ENCODE measurements around the gene C1QL1. TPM values are rescaled to one million over a fixed set of nuclear protein-coding genes. Genes with fewer than 3 reads are reported as not detected.

C1QL1 gene
- 0.35 and 0.37 TPM in 2 replicates for polyA plus RNA-seq (2013)

GRCh38 chr17:44968225-44969143 is at the start of gene C1QL1:
TSS of gene C1QL1 (minus strand) at chr17:44968303. CDS start at chr17:44968048, 255 bp downstream.
- H3K4me2 ChIP-seq (ENCODE audit: low read length), result peak within 1 kb of the TSS; percentile 60
- no peak within 1 kb of the TSS for H2AK5ac ChIP-seq (ENCODE audit: low read length)
- no peak within 1 kb of the TSS for H3K9ac ChIP-seq (ENCODE audit: low read length)
- peaks cover 10% of the 10 kb centered on the region for H3K9me3 ChIP-seq (ENCODE audit: insufficient read depth, low read depth, low read length)
- peaks cover 10 to 18% of the 10 kb centered on the region in 2 experiments for H3K4me1 ChIP-seq (ENCODE audit: control insufficient read depth in 1 of 2, insufficient read depth in 2 of 2, low read length in 2 of 2)
- no peak within 1 kb of the TSS for H3K4ac ChIP-seq (ENCODE audit: low read depth, low read length)
- H3K4me3 ChIP-seq (ENCODE audit: low read depth, low read length), result peak within 1 kb of the TSS; percentile 6
- peak within 1 kb of the TSS; percentile 21 for H2BK120ac ChIP-seq (ENCODE audit: insufficient read depth, low read length, poor library complexity)
- H3K27ac ChIP-seq (ENCODE audit: low read depth, low read length), result no peak within 1 kb of the TSS
- no peak within 1 kb of the TSS for H2BK5ac ChIP-seq (ENCODE audit: low read depth, low read length, poor library complexity)
- WGBS (ENCODE audit: extremely low coverage, insufficient coverage, insufficient read length), result no CpG with 5 or more reads among the region's 81 CpGs
- H4K91ac ChIP-seq (ENCODE audit: low read depth, low read length), result no peak within 1 kb of the TSS
- H4K8ac ChIP-seq (ENCODE audit: low read depth, low read length), result peak within 1 kb of the TSS; percentile 64
- no peak within 1 kb of the TSS for H3K23ac ChIP-seq (ENCODE audit: low read length)
- H3K14ac ChIP-seq (ENCODE audit: low read length), result no peak within 1 kb of the TSS
- no peak within 1 kb of the TSS for H4K12ac ChIP-seq (ENCODE audit: low read depth, low read length)
- no peak within 1 kb of the TSS for H3K18ac ChIP-seq (ENCODE audit: low read length)
- H3K36me3 ChIP-seq (ENCODE audit: control insufficient read depth in 1 of 2, insufficient read depth in 2 of 2, low read length in 2 of 2), result no peaks in the 10 kb centered on the region
- peaks cover 69% of the 10 kb centered on the region for H3K27me3 ChIP-seq (ENCODE audit: insufficient read depth, low read length)
- no peaks in the 10 kb centered on the region for H3K79me2 ChIP-seq (ENCODE audit: control insufficient read depth, insufficient read depth, low read length, poor library complexity)
- no peaks in the 10 kb centered on the region for H3K79me1 ChIP-seq (ENCODE audit: low read length)
- peak within 1 kb of the TSS; percentile 20 for H2BK12ac ChIP-seq (ENCODE audit: low read length)
- H2AFZ ChIP-seq (ENCODE audit: insufficient read depth, low read length, poor library complexity), result peak within 1 kb of the TSS; percentile 76
- DNase-seq, result peak; percentile 90 to 91

DNA sequence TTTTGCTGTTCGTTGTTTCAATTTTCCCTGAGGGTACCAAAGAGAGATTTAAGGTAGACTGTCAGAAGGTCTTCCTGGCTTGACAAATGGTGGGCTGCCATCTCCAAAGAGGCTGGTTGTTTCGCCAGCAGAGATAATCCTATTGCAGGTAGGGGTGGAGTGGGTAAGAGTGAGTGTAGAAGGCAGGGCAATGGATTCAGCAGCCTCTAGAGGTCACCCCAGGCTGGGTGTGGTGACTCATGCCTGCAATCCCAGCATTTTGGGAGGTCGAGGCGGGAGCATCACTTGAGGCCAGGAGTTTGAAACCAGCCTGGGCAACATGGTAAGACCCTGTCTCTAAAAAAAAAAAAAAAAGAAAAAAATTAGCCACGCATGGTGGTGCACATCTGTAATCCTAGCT is 48.7 kb upstream of the C1QL1 start:
- H2AFZ ChIP-seq (ENCODE audit: insufficient read depth, low read length, poor library complexity), result no peak overlapping the region
- H3K4me2 ChIP-seq (ENCODE audit: low read length), result no peak overlapping the region
- no peak overlapping the region for H3K4ac ChIP-seq (ENCODE audit: low read depth, low read length)
- no peak overlapping the region for H4K8ac ChIP-seq (ENCODE audit: low read depth, low read length)
- peaks cover 13 to 17% of the 10 kb centered on the region in 2 experiments for H3K4me1 ChIP-seq (ENCODE audit: control insufficient read depth in 1 of 2, insufficient read depth in 2 of 2, low read length in 2 of 2)
- H3K27me3 ChIP-seq (ENCODE audit: insufficient read depth, low read length), result peaks cover 13% of the 10 kb centered on the region
- H3K79me2 ChIP-seq (ENCODE audit: control insufficient read depth, insufficient read depth, low read length, poor library complexity), result peaks cover 2% of the 10 kb centered on the region
- no peak overlapping the region for H2BK120ac ChIP-seq (ENCODE audit: insufficient read depth, low read length, poor library complexity)
- H3K4me3 ChIP-seq (ENCODE audit: low read depth, low read length), result no peak overlapping the region
- H3K18ac ChIP-seq (ENCODE audit: low read length), result no peak overlapping the region
- no peak overlapping the region for H4K91ac ChIP-seq (ENCODE audit: low read depth, low read length)
- no peak overlapping the region for H4K12ac ChIP-seq (ENCODE audit: low read depth, low read length)
- no peak overlapping the region for H3K9ac ChIP-seq (ENCODE audit: low read length)
- peaks cover 8% of the 10 kb centered on the region for H3K79me1 ChIP-seq (ENCODE audit: low read length)
- WGBS (ENCODE audit: extremely low coverage, insufficient coverage, insufficient read length), result no CpG with 5 or more reads among the region's 5 CpGs
- no peaks in the 10 kb centered on the region for H3K36me3 ChIP-seq (ENCODE audit: control insufficient read depth in 1 of 2, insufficient read depth in 2 of 2, low read length in 2 of 2)
- H2BK12ac ChIP-seq (ENCODE audit: low read length), result no peak overlapping the region
- H3K9me3 ChIP-seq (ENCODE audit: insufficient read depth, low read depth, low read length), result no peaks in the 10 kb centered on the region
- no peak overlapping the region for H2AK5ac ChIP-seq (ENCODE audit: low read length)
- H3K27ac ChIP-seq (ENCODE audit: low read depth, low read length), result no peak overlapping the region
- H3K23ac ChIP-seq (ENCODE audit: low read length), result no peak overlapping the region
- peak in 1 of 2 donors; percentile 6 for DNase-seq
- H2BK5ac ChIP-seq (ENCODE audit: low read depth, low read length, poor library complexity), result no peak overlapping the region
- no peak overlapping the region for H3K14ac ChIP-seq (ENCODE audit: low read length)

DNA sequence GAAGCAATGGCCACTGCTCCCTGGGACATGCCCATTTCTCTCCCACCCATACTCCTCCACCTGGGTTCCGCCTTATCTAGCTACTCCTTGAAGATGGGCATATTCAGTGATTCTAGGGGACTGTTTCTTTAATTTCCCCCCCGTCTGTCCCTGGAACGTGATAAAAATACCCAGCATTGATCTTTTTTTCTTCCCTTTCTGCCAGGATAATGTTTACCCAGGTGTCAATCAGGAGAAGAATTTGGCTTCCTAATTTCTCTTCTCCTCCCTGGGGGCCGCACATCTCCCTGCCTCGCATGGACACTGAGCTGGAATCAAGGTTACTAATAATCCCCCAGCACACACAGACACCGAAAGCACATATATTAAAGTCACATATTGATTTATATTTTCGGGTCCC is 48.1 kb upstream of the C1QL1 start:
- Histone ChIP-seq H2BK5ac (ENCODE audit: low read depth, low read length, poor library complexity) (no peak overlapping the region), H3K9ac (ENCODE audit: low read length) (no peak overlapping the region), H3K4me2 (ENCODE audit: low read length) (no peak overlapping the region), H3K18ac (ENCODE audit: low read length) (no peak overlapping the region), H3K9me3 (ENCODE audit: insufficient read depth, low read depth, low read length) (no peaks in the 10 kb centered on the region), H3K27ac (ENCODE audit: low read depth, low read length) (no peak overlapping the region), H3K4ac (ENCODE audit: low read depth, low read length) (no peak overlapping the region), H3K14ac (ENCODE audit: low read length) (no peak overlapping the region), H3K79me1 (ENCODE audit: low read length) (peaks cover 6% of the 10 kb centered on the region), H3K36me3 (ENCODE audit: control insufficient read depth in 1 of 2, insufficient read depth in 2 of 2, low read length in 2 of 2) (no peaks in the 10 kb centered on the region), H4K91ac (ENCODE audit: low read depth, low read length) (no peak overlapping the region), H2BK12ac (ENCODE audit: low read length) (no peak overlapping the region), H3K79me2 (ENCODE audit: control insufficient read depth, insufficient read depth, low read length, poor library complexity) (no peaks in the 10 kb centered on the region), H3K27me3 (ENCODE audit: insufficient read depth, low read length) (peaks cover 13% of the 10 kb centered on the region), H3K4me3 (ENCODE audit: low read depth, low read length) (no peak overlapping the region), H2AK5ac (ENCODE audit: low read length) (no peak overlapping the region), H3K4me1 (ENCODE audit: control insufficient read depth in 1 of 2, insufficient read depth in 2 of 2, low read length in 2 of 2) (peaks cover 9 to 14% of the 10 kb centered on the region in 2 experiments), H4K12ac (ENCODE audit: low read depth, low read length) (no peak overlapping the region), H3K23ac (ENCODE audit: low read length) (no peak overlapping the region), H2BK120ac (ENCODE audit: insufficient read depth, low read length, poor library complexity) (no peak overlapping the region), H2AFZ (ENCODE audit: insufficient read depth, low read length, poor library complexity) (no peak overlapping the region), H4K8ac (ENCODE audit: low read depth, low read length) (no peak overlapping the region)
- no CpG with 5 or more reads among the region's 7 CpGs for WGBS (ENCODE audit: extremely low coverage, insufficient coverage, insufficient read length)
- no peak for DNase-seq

DNA sequence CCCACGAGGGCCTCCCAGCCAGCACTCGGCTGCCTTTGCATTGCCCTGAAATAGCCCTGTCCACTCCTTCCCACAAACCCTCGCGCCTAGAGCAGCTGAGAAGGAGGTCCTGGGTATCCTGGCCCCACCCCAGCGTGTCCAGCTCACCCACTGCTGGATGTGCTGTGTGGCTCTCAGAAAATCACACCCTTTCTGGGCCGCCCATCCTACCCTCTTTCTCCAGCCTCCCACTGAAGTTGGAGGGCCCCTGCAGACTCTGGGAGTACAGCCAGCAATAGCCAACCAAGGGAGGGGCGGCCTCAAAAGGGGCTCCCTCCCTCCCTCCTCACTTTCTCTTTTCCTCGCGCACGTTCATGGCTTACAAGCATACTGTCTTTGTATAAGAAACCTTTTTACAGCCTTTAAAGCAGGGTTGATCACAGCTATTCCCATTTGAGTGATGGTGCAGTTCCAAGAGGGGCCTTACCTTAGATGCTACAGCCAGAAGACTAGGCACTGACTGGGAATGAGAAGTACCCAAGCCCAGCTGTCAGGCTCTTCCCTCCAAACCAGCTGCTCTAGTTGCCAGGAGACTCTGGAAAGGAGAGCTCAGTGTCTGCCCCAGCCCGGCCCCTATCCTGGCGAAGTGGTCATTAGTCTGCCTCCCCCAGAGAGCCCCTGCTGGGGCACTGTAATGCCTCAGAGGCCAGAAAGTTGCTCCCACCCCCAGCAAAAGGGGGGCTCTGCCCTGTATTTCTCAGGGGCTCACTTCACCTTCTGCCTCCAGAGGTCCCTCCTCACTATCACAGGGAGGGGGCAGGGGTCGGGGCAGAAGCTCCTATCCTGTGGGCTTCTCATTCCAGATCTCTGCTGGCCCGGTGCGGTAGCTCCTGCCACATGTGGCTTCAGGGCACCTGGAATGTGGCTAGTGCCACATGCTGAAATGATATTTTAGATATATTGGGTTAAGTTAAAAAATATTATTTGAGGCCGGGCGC is 45.2 kb upstream of the C1QL1 start:
- H3K4me1 ChIP-seq (ENCODE audit: control insufficient read depth in 1 of 2, insufficient read depth in 2 of 2, low read length in 2 of 2), result peaks cover 3 to 4% of the 10 kb centered on the region in 2 experiments
- no peak overlapping the region for H4K8ac ChIP-seq (ENCODE audit: low read depth, low read length)
- no peak overlapping the region for H2AFZ ChIP-seq (ENCODE audit: insufficient read depth, low read length, poor library complexity)

More for the DNA sequence above, 45.2 kb upstream of the C1QL1 start:
- Histone ChIP-seq H3K4me2 (ENCODE audit: low read length) (no peak overlapping the region), H3K27ac (ENCODE audit: low read depth, low read length) (no peak overlapping the region), H3K27me3 (ENCODE audit: insufficient read depth, low read length) (no peaks in the 10 kb centered on the region), H4K12ac (ENCODE audit: low read depth, low read length) (no peak overlapping the region), H4K91ac (ENCODE audit: low read depth, low read length) (no peak overlapping the region), H2BK12ac (ENCODE audit: low read length) (no peak overlapping the region), H3K79me2 (ENCODE audit: control insufficient read depth, insufficient read depth, low read length, poor library complexity) (no peaks in the 10 kb centered on the region), H2BK120ac (ENCODE audit: insufficient read depth, low read length, poor library complexity) (no peak overlapping the region), H3K36me3 (ENCODE audit: control insufficient read depth in 1 of 2, insufficient read depth in 2 of 2, low read length in 2 of 2) (no peaks in the 10 kb centered on the region), H3K79me1 (ENCODE audit: low read length) (no peaks in the 10 kb centered on the region), H3K23ac (ENCODE audit: low read length) (no peak overlapping the region), H3K9me3 (ENCODE audit: insufficient read depth, low read depth, low read length) (no peaks in the 10 kb centered on the region), H2AK5ac (ENCODE audit: low read length) (no peak overlapping the region), H3K18ac (ENCODE audit: low read length) (no peak overlapping the region), H3K14ac (ENCODE audit: low read length) (no peak overlapping the region), H3K4ac (ENCODE audit: low read depth, low read length) (no peak overlapping the region), H2BK5ac (ENCODE audit: low read depth, low read length, poor library complexity) (no peak overlapping the region), H3K4me3 (ENCODE audit: low read depth, low read length) (no peak overlapping the region), H3K9ac (ENCODE audit: low read length) (no peak overlapping the region)
- DNase-seq, result no peak
- no CpG with 5 or more reads among the region's 17 CpGs for WGBS (ENCODE audit: extremely low coverage, insufficient coverage, insufficient read length)

Measured in trophoblast cell (in vitro differentiated cells and primary cell).